ENCODE measurements around the gene IRF6.

IRF6 gene

DNA sequence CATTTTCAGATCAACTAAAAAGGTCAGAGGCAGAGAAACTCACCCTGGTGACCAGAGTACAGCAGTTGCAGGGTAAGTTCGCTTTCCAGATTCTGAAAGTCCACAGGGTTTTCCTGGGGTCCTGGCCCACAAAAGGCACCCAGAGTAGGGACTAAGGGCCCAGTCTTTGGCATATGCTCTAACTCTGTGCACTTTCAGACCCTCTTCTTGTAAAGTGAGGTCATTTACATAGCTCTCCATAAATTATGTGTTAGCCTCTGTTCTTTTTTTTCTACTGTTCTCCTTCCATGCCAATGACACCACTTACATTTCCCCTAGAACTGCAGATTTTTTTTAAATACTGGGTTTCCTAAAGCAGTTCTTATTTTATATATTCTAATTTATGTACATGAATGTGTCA is 27.8 kb downstream of the IRF6 start:
- H3K27me3 ChIP-seq: no peaks in the 10 kb centered on the region
- peaks cover 100% of the 10 kb centered on the region for H3K36me3 ChIP-seq
- H3K9me3 ChIP-seq: no peaks in the 10 kb centered on the region
- peak overlapping the region; percentile 8 for H3K27ac ChIP-seq
- TF ChIP-seq, protein P1, sequence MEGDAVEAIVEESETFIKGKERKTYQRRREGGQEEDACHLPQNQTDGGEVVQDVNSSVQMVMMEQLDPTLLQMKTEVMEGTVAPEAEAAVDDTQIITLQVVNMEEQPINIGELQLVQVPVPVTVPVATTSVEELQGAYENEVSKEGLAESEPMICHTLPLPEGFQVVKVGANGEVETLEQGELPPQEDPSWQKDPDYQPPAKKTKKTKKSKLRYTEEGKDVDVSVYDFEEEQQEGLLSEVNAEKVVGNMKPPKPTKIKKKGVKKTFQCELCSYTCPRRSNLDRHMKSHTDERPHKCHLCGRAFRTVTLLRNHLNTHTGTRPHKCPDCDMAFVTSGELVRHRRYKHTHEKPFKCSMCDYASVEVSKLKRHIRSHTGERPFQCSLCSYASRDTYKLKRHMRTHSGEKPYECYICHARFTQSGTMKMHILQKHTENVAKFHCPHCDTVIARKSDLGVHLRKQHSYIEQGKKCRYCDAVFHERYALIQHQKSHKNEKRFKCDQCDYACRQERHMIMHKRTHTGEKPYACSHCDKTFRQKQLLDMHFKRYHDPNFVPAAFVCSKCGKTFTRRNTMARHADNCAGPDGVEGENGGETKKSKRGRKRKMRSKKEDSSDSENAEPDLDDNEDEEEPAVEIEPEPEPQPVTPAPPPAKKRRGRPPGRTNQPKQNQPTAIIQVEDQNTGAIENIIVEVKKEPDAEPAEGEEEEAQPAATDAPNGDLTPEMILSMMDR (IDR thresholded peaks at IDR 0.05): no peak
- H3K4me1 ChIP-seq (ENCODE audit: control insufficient read depth in 1 of 2, insufficient read depth in 1 of 2, low read depth in 1 of 2, low read length in 1 of 2): no peaks in the 10 kb centered on the region
- H3K4me3 ChIP-seq (ENCODE audit: low read depth in 1 of 2, low read length in 1 of 2): no peak overlapping the region

DNA sequence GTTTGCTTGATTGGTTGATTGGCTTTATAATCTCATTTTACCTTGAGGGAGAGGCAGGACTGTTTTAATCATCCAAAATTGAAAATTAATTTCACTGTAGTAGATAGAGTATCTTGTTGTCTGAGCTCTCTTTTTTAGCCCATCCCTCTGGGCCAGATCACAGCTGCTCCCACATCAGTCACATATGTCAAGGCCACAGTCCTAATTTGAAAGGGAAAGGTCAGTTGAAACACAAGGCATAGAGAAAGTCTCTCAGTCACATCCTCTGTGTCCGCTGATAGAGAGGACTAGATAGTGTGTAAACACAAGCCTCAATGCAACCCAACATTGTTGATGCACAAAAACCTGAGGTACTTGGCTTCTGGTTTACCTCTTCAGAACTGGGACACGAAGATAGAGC is 28.4 kb downstream of the IRF6 start:
- Histone ChIP-seq H3K4me3 (ENCODE audit: low read depth in 1 of 2, low read length in 1 of 2) (no peak overlapping the region), H3K4me1 (ENCODE audit: control insufficient read depth in 1 of 2, insufficient read depth in 1 of 2, low read depth in 1 of 2, low read length in 1 of 2) (no peaks in the 10 kb centered on the region), H3K27ac (peak overlapping the region; percentile 8), H3K9me3 (no peaks in the 10 kb centered on the region), H3K36me3 (peaks cover 100% of the 10 kb centered on the region), H3K27me3 (no peaks in the 10 kb centered on the region)
- TF ChIP-seq, protein P1 (IDR thresholded peaks at IDR 0.05): no peak

DNA sequence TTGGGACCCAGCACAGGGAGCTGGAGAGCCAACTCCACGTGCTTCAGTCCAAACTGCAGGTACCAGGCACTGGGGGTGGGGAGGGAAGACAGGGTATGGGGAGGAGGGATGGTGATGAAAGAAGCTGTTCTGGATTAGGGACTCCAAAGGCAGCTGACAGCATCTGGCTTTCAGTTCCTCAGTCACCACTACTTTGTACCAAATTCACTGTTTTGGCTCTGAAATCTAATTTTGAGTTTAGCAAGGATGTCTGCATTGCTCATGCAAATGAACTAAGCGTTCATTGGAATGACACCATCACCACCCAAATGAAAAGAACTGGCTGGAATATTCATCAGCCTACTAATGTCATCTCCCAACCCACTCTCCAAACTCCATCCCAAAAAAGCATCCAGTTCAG is 30.3 kb downstream of the IRF6 start:
- Histone ChIP-seq H3K4me1 (ENCODE audit: control insufficient read depth in 1 of 2, insufficient read depth in 1 of 2, low read depth in 1 of 2, low read length in 1 of 2) (peaks cover 0 to 4% of the 10 kb centered on the region in 2 experiments), H3K27me3 (no peaks in the 10 kb centered on the region), H3K36me3 (peaks cover 85% of the 10 kb centered on the region), H3K9me3 (no peaks in the 10 kb centered on the region), H3K27ac (peak overlapping the region; percentile 46), H3K4me3 (ENCODE audit: low read depth in 1 of 2, low read length in 1 of 2) (no peak overlapping the region)
- TF ChIP-seq, protein P1 (IDR thresholded peaks at IDR 0.05): no peak

DNA sequence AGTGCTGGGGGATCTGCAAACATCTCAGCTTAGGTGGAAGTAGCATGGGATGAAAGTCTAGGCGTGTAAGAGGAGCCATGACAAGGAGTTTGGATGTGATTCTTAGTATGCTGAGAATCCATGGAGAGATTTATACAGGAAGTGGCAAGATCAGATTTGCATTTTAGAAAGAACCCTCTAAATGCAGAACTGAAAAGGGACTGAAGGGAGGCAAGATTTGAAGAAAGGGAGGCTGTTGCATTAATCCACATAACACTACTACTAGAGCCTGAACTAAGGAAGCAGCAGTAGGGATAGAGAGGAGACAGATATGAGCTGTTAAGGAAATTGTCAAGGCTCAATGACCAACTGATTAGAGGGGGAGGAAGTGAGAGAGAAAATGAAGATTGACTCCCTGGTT is 31.4 kb downstream of the IRF6 start:
- H3K4me1 ChIP-seq (ENCODE audit: control insufficient read depth in 1 of 2, insufficient read depth in 1 of 2, low read depth in 1 of 2, low read length in 1 of 2): peaks cover 10 to 15% of the 10 kb centered on the region in 2 experiments
- H3K4me3 ChIP-seq (ENCODE audit: low read depth in 1 of 2, low read length in 1 of 2): no peak overlapping the region
- H3K36me3 ChIP-seq: peaks cover 75% of the 10 kb centered on the region
- H3K9me3 ChIP-seq: no peaks in the 10 kb centered on the region
- H3K27me3 ChIP-seq: no peaks in the 10 kb centered on the region
- peak overlapping the region; percentile 46 for H3K27ac ChIP-seq
- TF ChIP-seq, protein P1 (IDR thresholded peaks at IDR 0.05): no peak

DNA sequence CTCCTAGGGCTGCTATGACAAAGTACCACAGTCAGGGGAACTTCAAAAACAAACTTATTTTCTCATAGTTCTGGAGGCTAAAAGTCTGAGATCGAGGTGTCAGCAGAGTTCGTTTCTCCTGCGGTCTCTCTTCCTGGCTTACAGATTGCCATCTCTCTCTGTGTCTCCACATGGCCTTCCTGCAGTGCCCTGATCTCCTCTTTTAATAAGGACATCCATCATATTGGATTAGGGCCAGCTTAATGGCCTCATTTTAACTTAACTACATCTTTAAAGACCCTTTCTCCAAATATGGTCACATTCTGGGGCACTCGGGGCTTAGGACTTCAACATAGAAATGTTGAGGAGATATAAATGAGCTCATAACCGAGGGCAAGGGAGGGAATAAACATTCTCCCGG is 33.8 kb downstream of the IRF6 start:
- Histone ChIP-seq H3K27me3 (no peaks in the 10 kb centered on the region), H3K36me3 (peaks cover 53% of the 10 kb centered on the region), H3K27ac (peak overlapping the region; percentile 46), H3K4me3 (ENCODE audit: low read depth in 1 of 2, low read length in 1 of 2) (no peak overlapping the region), H3K9me3 (no peaks in the 10 kb centered on the region), H3K4me1 (ENCODE audit: control insufficient read depth in 1 of 2, insufficient read depth in 1 of 2, low read depth in 1 of 2, low read length in 1 of 2) (peaks cover 35 to 39% of the 10 kb centered on the region in 2 experiments)
- TF ChIP-seq, protein P1 (IDR thresholded peaks at IDR 0.05): no peak

Data from neutrophil (primary cell).